Fibroblast of gingiva (primary cell): ENCODE data around the gene STXBP5L.
"Not testable (repeated sequence)": the region's sequence is repeated elsewhere in the genome, so short reads cannot be mapped to it uniquely, and the experiment has no call there.

ENCODE experiments used
- DNase-seq: peaks from one replicate; pipeline ENCODE4 v3.0.0-alpha.2; 2011; ENCODE audit warnings: low read depth

The STXBP5L gene

DNA sequence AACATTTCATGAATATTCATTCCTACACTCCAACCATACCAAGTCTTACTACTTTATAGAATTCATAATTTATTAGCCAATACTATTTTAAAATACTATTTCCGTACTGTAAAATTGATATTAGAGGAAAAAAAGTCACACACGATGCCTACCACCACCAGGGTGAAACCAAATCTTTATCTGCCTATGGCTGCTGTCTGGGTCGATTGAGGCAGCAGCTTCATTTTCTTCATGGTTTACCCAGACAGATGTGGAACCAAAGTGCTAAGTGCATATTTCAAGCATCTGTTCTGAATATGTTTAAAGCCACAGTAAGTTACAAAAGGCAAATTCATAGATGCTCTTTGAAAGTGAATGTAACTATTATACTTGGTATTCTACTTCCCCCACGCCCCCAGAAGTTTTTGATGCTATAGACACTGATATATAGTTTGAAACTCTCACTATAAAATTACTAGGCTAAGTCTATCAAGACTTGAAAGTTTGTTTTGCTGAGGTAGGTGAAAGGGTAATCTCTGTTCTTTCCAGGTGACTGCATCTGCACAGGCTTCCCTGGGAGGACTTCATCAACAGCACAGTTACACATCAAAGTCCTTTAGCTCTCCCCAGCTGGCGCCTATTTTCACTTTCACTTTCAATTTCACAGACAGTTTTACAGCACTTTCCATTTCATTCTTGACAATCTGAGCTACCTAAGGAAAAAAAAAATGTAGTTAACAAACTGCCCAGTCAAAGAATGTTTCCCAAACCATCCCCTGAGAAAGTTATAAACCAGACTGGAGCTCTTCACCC is 523.9 kb downstream of the STXBP5L start:
- peak; percentile 38 for DNase-seq

- DNase-seq: no peak
Measured at GRCh38 chr3:121436074-121436473, 528.1 kb downstream of the STXBP5L start.

GRCh38 chr3:121436641-121437040 is 528.6 kb downstream of the STXBP5L start:
- DNase-seq: peak; percentile 45

DNA sequence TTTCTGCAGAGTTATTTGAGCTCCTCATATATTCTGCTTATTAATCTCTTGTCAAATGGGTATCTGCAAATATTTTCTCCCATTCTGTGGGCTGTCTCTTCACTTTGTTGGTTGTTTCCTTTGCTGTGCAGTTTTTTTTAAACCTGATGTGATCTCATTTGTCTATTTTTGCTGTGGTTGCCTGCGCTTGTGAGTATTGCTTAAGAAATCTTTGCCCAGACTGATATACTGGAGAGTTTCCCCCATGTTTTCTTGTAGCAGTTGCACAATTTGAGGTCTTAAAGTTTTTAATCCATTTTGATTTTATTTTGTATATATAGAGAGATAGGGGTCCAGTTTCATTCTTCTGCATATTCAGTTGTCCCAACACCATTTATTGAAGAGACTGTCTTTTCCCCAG is 535.5 kb downstream of the STXBP5L start:
- no peak for DNase-seq

DNA sequence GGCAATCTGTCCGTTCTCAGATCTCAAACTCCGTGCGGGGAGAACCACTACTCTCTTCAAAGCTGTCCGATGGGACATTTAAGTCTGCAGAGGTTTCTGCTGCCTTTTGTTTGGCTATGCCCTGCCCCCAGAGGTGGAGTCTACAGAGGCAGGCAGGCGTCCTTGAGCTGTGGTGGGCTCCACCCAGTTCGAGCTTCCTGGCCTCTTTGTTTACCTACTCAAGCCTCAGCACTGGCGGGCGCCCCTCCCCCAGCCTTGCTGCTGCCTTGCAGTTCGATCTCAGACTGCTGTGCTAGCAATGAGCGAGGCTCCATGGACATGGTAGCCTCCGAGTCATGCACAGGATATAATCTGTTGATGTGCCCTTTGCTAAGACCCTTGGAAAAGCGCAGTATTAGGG is 543.7 kb downstream of the STXBP5L start:
- not testable (repeated sequence) for DNase-seq

- DNase-seq: no peak
Measured at GRCh38 chr3:121462565-121462964, 554.6 kb downstream of the STXBP5L start.

- no peak for DNase-seq
Measured at GRCh38 chr3:121463745-121464144, 555.7 kb downstream of the STXBP5L start.

- no peak for DNase-seq
Measured at GRCh38 chr3:121467085-121467484, 559.1 kb downstream of the STXBP5L start.

- no peak for DNase-seq
Measured at GRCh38 chr3:121473001-121473400, 565.0 kb downstream of the STXBP5L start.
